Natural killer cell (primary cell): ENCODE measurements around the gene CLEC1A. TPM values are rescaled to one million over a fixed set of nuclear protein-coding genes. Genes with fewer than 3 reads are reported as not detected.

Experiments
- ATAC-seq, 3 donors: fragments of 150-1000 bp in 2 of 3; fragments of 200-7000 bp in 1 of 3; cut with Tn5 transposase; 1 replicate in 1 of 3; 2 replicates in 2 of 3; pipeline ENCODE4 v1.10.0; 2021; ENCODE audit warnings: mild to moderate bottlenecking in 2 of 3, moderate library complexity in 2 of 3
- DNase-seq, 2 donors: peaks; one replicate each; pipeline versions ENCODE4 v3.0.0 to v3.0.0-alpha.2; 2013 to 2021; ENCODE audit warnings: mixed read lengths in 1 of 2
- H3K27ac ChIP-seq: one replicate; pipeline ENCODE4 v1.5.1; 2013; ENCODE audit warnings: mild to moderate bottlenecking, low read length
- H3K27me3 ChIP-seq: one replicate; pipeline ENCODE4 v1.6.1; 2013; ENCODE audit warnings: low read length; ENCODE audit not compliant: control insufficient read depth, insufficient read depth
- H3K36me3 ChIP-seq: one replicate; pipeline ENCODE4 v1.6.1; 2013; ENCODE audit warnings: low read length; ENCODE audit not compliant: control insufficient read depth, insufficient read depth
- H3K4me1 ChIP-seq: one replicate; pipeline ENCODE4 v1.6.1; 2013; ENCODE audit warnings: low read length; ENCODE audit not compliant: control insufficient read depth, insufficient read depth
- H3K4me3 ChIP-seq: one replicate; pipeline ENCODE4 v1.5.1; 2013; ENCODE audit warnings: low read length
- H3K9me3 ChIP-seq: one replicate; pipeline ENCODE4 v1.6.1; 2013; ENCODE audit warnings: low read length; ENCODE audit not compliant: control insufficient read depth, insufficient read depth
- H3K27ac Mint-ChIP-seq, 2 donors: one replicate each; pipeline ENCODE4 v1.8.0; 2022; ENCODE audit warnings: mild to moderate bottlenecking in 2 of 2, mixed read lengths in 2 of 2, moderate library complexity in 1 of 2
- H3K27me3 Mint-ChIP-seq, 2 donors: one replicate each; pipeline ENCODE4 v1.8.0; 2022; ENCODE audit warnings: low read depth in 2 of 2, mixed read lengths in 2 of 2
- H3K36me3 Mint-ChIP-seq: one replicate; pipeline ENCODE4 v1.8.0; 2022; ENCODE audit warnings: mixed read lengths
- H3K4me1 Mint-ChIP-seq, 2 donors: one replicate each; pipeline ENCODE4 v1.8.0; 2022; ENCODE audit warnings: mixed read lengths in 2 of 2
- H3K4me3 Mint-ChIP-seq: one replicate; pipeline ENCODE4 v1.8.0; 2022; ENCODE audit warnings: mild to moderate bottlenecking, moderate library complexity, mixed read lengths
- H3K9me3 Mint-ChIP-seq, 2 donors: one replicate each; pipeline ENCODE4 v1.8.0; 2022; ENCODE audit warnings: mixed read lengths in 2 of 2
- CTCF ChIP-seq: fragments of 200-600 bp; IDR thresholded peaks from one replicate; pipeline ENCODE4 v1.8.0; 2022; ENCODE audit warnings: antibody characterized with exemption
- WGBS: methylation state at CpG from one replicate; pipeline ENCODE4 v1.1.7; 2013; ENCODE audit warnings: missing lambda C conversion rate; ENCODE audit not compliant: insufficient coverage; 5-methylcytosine and 5-hydroxymethylcytosine counted together
- intact Hi-C: fragments of 100-400 bp; cut with micrococcal nuclease; formaldehyde crosslinking; loops from one replicate; pipeline ENCODE4 v1.14.2; 2022
- total RNA-seq, 4 donors: library from RNA; stranded (reverse); fragments of 120-200 nt in 1 of 4; gene quantifications; one replicate each; pipeline versions ENCODE4 v1.2.3 to v1.2.4, GENCODE V29; 2013 to 2022

CLEC1A gene
- total RNA-seq, 3 donors from 2014 or later (not counting 1 experiment from before 2014, with no cell fraction given), result not detected

DNA sequence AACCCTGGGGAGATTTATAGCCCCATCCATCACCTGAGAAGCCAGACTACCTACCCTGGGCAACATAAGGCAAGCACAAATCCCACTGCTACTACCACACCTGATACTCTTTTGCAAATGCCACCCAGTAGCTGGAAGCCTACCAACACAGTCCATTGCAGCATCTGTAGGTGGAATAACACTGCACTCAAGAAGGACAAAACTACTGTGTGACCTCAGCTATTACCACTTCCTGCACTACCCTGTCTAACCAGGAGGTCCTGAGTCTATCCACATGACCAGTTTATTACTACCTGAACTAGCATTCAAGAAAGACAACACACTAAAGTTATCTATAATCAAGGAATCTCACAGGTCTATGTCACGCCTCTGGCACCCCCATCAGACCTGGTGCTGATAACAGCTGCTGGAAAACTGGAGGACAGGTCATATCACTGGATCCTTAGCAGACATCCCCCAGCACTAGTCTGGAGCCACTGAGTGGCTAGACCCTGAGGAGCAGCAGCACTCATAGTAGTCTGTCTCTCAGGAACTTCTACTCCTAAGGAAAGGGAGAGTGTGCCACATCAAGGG, 2.9 kb upstream of the CLEC1A start:
- Mint-ChIP-seq H3K4me3 (no peak overlapping the region), H3K27me3 (peaks cover 7 to 10% of the 10 kb centered on the region in 2 donors), H3K27ac (no peak overlapping the region), H3K36me3 (peaks cover 6% of the 10 kb centered on the region), H3K4me1 (peaks cover 0 to 6% of the 10 kb centered on the region in 2 donors), H3K9me3 (peaks cover 0 to 4% of the 10 kb centered on the region in 2 donors)
- peaks cover 3% of the 10 kb centered on the region for H3K4me1 ChIP-seq
- H3K4me3 ChIP-seq, result no peak overlapping the region
- DNase-seq (no peak), ATAC-seq (peak in 1 of 3 donors; percentile 45)
- WGBS, result 100% methylated on average over 1 of the region's 1 CpG
- H3K27me3 ChIP-seq, result no peaks in the 10 kb centered on the region
- H3K9me3 ChIP-seq, result no peaks in the 10 kb centered on the region
- no peak for TF ChIP-seq CTCF
- no peaks in the 10 kb centered on the region for H3K36me3 ChIP-seq
- intact Hi-C loops, result no loop called here
- no peak overlapping the region for H3K27ac ChIP-seq

GRCh38 chr12:10101042-10101579, 2.3 kb upstream of the CLEC1A start:
- no peak overlapping the region for H3K4me3 Mint-ChIP-seq
- H3K4me1 Mint-ChIP-seq, result peaks cover 0 to 6% of the 10 kb centered on the region in 2 donors
- H3K27ac Mint-ChIP-seq, result no peak overlapping the region
- Histone ChIP-seq H3K27me3 (peaks cover 2% of the 10 kb centered on the region), H3K36me3 (no peaks in the 10 kb centered on the region), H3K4me3 (no peak overlapping the region), H3K9me3 (no peaks in the 10 kb centered on the region), H3K4me1 (peaks cover 3% of the 10 kb centered on the region), H3K27ac (no peak overlapping the region)
- H3K36me3 Mint-ChIP-seq, result peaks cover 6% of the 10 kb centered on the region
- intact Hi-C loops, result no loop called here
- DNase-seq (no peak), ATAC-seq (no peak)
- peaks cover 6 to 10% of the 10 kb centered on the region in 2 donors for H3K27me3 Mint-ChIP-seq
- 89% methylated on average over 5 of the region's 5 CpGs for WGBS
- peaks cover 0 to 4% of the 10 kb centered on the region in 2 donors for H3K9me3 Mint-ChIP-seq
- no peak for TF ChIP-seq CTCF

GRCh38 chr12:10097521-10097920, 1.3 kb downstream of the CLEC1A start:
- ATAC-seq (no peak), DNase-seq (no peak)
- Mint-ChIP-seq H3K4me3 (no peak overlapping the region), H3K36me3 (no peaks in the 10 kb centered on the region), H3K27ac (no peak overlapping the region), H3K27me3 (no peaks in the 10 kb centered on the region), H3K4me1 (peaks cover 0 to 6% of the 10 kb centered on the region in 2 donors), H3K9me3 (no peaks in the 10 kb centered on the region)
- 57% methylated on average over 2 of the region's 3 CpGs for WGBS
- Histone ChIP-seq H3K27me3 (peaks cover 7% of the 10 kb centered on the region), H3K36me3 (no peaks in the 10 kb centered on the region), H3K9me3 (no peaks in the 10 kb centered on the region), H3K27ac (no peak overlapping the region), H3K4me1 (peaks cover 3% of the 10 kb centered on the region), H3K4me3 (no peak overlapping the region)
- TF ChIP-seq CTCF, result no peak
- intact Hi-C loops, result no loop called here

DNA sequence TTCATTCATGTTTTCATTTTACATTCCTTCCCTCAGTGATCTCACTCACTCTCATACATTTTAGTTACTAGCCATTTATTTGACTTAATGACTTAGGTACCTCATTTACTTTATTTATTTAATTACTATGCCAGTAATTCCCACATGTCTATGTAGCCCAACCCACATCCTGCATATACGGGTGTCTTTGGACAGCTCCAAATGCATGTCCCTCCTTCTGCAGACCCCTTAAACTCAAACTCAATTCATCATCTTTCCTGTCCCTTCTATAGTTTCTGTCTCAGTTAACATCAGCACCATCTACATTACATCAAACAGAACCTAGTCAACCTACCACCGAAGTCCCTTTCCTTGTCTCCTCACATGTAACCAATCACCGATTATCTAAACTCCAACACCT, 2.8 kb downstream of the CLEC1A start:
- intact Hi-C loops, result no loop called here
- Histone ChIP-seq H3K4me3 (no peak overlapping the region), H3K27me3 (peaks cover 7% of the 10 kb centered on the region), H3K27ac (no peak overlapping the region), H3K4me1 (no peaks in the 10 kb centered on the region), H3K9me3 (no peaks in the 10 kb centered on the region), H3K36me3 (no peaks in the 10 kb centered on the region)
- Mint-ChIP-seq H3K4me1 (no peaks in the 10 kb centered on the region), H3K4me3 (no peak overlapping the region), H3K9me3 (no peaks in the 10 kb centered on the region), H3K27ac (no peak overlapping the region), H3K36me3 (no peaks in the 10 kb centered on the region), H3K27me3 (peaks cover 0 to 1% of the 10 kb centered on the region in 2 donors)
- 91% methylated on average over 3 of the region's 3 CpGs for WGBS
- ATAC-seq (no peak), DNase-seq (no peak)
- no peak for TF ChIP-seq CTCF
